Neural progenitor cell (in vitro differentiated cells): ENCODE measurements around the gene CXCL5.

Source experiments
- EZH2 ChIP-seq: fragments of 200-600 bp; sonication (generic); IDR thresholded peaks from 2 replicates; pipeline ENCODE4 v1.6.1; 2017; ENCODE audit warnings: antibody characterized with exemption, mild to moderate bottlenecking, moderate library complexity
- EZH2phosphoT487 ChIP-seq: fragments of 200-600 bp; sonication (generic); IDR thresholded peaks from 2 replicates; pipeline ENCODE4 v1.6.1; 2017; ENCODE audit warnings: antibody characterized with exemption
- TF ChIP-seq, protein P1 (sequence below): fragments of 200-600 bp; sonication (generic); IDR thresholded peaks from 2 replicates; pipeline ENCODE4 v1.5.1; 2017; ENCODE audit warnings: antibody characterized with exemption, mild to moderate bottlenecking

- TF ChIP-seq, protein P1, sequence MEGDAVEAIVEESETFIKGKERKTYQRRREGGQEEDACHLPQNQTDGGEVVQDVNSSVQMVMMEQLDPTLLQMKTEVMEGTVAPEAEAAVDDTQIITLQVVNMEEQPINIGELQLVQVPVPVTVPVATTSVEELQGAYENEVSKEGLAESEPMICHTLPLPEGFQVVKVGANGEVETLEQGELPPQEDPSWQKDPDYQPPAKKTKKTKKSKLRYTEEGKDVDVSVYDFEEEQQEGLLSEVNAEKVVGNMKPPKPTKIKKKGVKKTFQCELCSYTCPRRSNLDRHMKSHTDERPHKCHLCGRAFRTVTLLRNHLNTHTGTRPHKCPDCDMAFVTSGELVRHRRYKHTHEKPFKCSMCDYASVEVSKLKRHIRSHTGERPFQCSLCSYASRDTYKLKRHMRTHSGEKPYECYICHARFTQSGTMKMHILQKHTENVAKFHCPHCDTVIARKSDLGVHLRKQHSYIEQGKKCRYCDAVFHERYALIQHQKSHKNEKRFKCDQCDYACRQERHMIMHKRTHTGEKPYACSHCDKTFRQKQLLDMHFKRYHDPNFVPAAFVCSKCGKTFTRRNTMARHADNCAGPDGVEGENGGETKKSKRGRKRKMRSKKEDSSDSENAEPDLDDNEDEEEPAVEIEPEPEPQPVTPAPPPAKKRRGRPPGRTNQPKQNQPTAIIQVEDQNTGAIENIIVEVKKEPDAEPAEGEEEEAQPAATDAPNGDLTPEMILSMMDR: no peak
- TF ChIP-seq EZH2phosphoT487: no peak
- no peak for TF ChIP-seq EZH2
Measured at GRCh38 chr4:74037076-74037955, 38.8 kb upstream of the CXCL5 start.
